Stimulated activated CD8-positive, alpha-beta memory T cell treated with anti-CD3 and anti-CD28 coated beads, Interleukin-15, amount 100 ng/mL, for 24 hours (primary cell): ENCODE measurements around the gene PFN1.
"Not testable (repeated sequence)": the region's sequence is repeated elsewhere in the genome, so short reads cannot be mapped to it uniquely, and the experiment has no call there.

ENCODE experiments used
- DNase-seq: peaks from one replicate; pipeline ENCODE4 v3.0.0-alpha.2; 2020; ENCODE audit warnings: low read depth

The PFN1 gene

DNA sequence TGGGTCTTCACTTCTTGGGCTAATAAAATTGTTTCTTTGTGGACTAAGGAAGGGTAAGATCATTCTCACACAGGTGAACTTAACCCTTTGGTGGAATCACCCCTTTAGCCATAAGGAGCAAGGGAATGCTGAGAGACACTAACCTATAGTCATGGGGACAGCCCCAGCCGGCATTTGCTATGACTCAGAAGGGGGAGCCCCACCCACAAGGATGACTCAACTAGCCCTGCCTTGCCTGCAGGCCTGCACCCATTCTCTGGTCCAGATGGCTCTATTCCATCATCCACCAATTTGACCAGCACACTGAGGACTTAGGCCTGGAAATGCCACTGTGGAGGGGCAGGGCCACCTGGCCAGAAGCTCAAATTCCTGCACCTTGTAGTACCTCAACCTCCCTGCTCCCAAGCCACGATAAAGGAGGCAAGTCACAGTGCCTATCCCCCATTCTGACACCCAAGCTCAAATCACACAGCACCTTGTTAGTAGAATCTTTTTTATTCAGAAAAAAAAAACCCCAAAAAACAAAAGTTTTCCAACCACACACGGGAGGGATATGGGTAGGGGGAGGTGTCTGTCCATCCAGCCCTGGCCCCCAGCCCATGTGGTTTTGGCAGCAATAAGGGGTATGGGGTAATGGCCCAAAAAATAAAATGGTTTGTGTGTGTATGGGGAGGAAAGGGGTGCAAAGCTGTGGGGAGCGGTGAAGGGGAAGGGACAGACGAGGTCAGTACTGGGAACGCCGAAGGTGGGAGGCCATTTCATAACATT lies 3.0 kb downstream of the PFN1 start:
- DNase-seq = peak; percentile 51

GRCh38 chr17:4944554-4945175 lies 3.7 kb downstream of the PFN1 start:
- DNase-seq = no peak

GRCh38 chr17:4944163-4944553 lies 4.2 kb downstream of the PFN1 start:
- DNase-seq = no peak

- no peak for DNase-seq
Measured at GRCh38 chr17:4942760-4943508, 5.4 kb downstream of the PFN1 start.

- no peak for DNase-seq
Measured at GRCh38 chr17:4941319-4941610, 7.1 kb downstream of the PFN1 start.

GRCh38 chr17:4940555-4941318 lies 7.6 kb downstream of the PFN1 start:
- DNase-seq = no peak

GRCh38 chr17:4939796-4940554 lies 8.4 kb downstream of the PFN1 start, which contains the start of the genes RNF167 and SLC25A11:
TSS of gene RNF167 (plus strand) at chr17:4940268. CDS start at chr17:4940910, 642 bp downstream.
TSS of gene SLC25A11 (minus strand) at chr17:4940046. CDS start at chr17:4939910, 136 bp downstream.
- DNase-seq = peak; percentile 78

GRCh38 chr17:4939546-4939795 lies 8.9 kb downstream of the PFN1 start:
- DNase-seq = no peak

DNA sequence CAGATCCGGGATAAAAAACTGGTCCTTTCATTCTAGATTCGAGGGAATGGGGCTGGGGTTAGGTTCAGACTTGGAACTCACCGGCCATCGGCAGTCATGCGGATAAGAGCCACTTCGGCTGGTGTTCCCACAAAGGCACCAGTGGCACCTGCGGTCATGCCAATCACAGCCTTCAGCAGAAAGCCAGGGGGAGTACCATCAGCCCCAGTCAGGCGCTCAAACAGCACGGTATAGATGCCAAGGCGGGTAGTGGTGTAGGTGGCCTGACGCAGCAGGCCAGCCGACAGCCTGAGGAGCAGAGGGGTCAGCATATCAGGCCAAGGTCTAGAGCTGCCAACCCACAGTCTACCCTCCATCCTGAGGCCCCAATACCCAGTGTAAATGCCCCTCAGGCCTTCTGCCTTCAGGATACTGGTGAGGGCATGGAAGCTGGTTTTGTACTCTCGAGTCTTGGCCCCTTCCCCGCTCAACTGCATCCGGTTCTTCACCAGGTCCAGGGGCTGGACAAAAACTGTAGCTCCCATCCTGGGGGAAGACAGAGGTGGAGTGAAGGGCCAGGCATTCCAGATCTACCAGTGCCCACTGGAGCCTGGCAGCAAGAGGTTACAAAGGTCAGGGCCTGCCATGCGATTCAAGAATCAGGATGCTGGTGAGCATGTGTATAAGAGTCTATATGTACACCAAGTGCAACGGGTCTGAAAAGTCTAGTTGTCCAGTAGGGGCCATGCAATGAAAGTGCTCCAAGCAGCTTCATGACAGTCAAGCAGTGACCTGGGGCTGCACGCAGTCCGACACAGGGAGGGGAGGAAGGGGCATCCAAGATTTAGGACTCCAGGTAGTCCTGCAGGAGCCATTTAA lies 9.4 kb downstream of the PFN1 start:
- DNase-seq = no peak

GRCh38 chr17:4938069-4938491 lies 10.2 kb downstream of the PFN1 start:
- DNase-seq = no peak

DNA sequence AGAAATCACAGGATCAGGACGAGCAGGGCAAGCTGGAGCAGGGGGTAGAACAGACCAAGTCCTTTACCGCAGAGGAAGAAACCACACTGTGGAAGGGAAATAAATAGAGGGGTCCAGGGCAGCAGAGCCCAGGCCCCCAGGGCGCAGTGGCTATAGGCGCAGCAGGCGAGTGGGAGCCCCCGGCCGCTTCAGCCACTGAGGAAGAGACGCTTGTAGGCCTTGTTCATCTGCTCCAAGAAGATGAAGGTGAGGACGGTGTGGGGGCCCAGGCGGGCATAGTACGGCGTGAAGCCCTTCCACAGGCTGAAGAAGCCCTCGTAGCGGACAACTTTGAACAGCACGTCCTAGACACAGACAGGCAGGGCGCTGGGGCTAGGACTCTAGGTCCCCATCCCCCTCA lies 10.8 kb downstream of the PFN1 start:
- no peak for DNase-seq

GRCh38 chr17:4936436-4936835 lies 11.9 kb downstream of the PFN1 start:
- DNase-seq = no peak

GRCh38 chr17:4935650-4936049 lies 12.7 kb downstream of the PFN1 start:
- DNase-seq = no peak

DNA sequence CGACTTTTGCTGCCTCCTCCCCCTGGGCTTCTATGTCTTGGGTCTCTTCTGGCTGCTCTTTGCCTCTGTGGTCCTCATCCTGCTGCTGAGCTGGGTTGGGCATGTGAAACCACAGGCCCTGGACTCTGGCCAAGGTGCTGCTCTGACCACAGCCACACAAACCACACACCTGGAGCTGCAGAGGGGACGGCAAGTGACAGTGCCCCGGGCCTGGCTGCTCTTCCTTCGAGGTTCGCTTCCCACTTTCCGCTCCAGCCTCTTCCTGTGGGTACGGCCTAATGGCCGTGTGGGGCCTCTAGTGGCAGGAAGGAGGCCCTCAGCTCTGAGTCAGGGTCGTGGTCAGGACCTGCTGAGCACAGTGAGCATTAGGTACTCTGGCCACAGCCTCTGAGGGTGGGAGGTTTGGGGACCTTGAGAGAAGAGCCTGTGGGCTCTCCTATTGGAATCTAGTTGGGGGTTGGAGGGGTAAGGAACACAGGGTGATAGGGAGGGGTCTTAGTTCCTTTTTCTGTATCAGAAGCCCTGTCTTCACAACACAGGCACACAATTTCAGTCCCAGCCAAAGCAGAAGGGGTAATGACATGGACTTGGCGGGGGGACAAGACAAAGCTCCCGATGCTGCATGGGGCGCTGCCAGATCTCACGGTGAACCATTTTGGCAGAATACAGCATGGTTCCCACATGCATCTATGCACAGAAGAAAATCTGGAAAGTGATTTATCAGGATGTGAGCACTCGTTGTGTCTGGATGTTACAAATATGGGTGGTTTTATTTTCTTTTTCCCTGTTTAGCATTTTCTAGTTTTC lies 14.0 kb downstream of the PFN1 start:
- DNase-seq = no peak

GRCh38 chr17:4933646-4934045 lies 14.7 kb downstream of the PFN1 start:
- no peak for DNase-seq

GRCh38 chr17:4932756-4933155 lies 15.6 kb downstream of the PFN1 start:
- no peak for DNase-seq

GRCh38 chr17:4931963-4932362 lies 16.4 kb downstream of the PFN1 start, which contains the start of gene GP1BA:
TSS of gene GP1BA (plus strand) at chr17:4932277. CDS start at chr17:4932605, 328 bp downstream.
- DNase-seq = no peak

- DNase-seq = no peak
Measured at GRCh38 chr17:4928881-4929280, 19.4 kb downstream of the PFN1 start.

GRCh38 chr17:4926577-4927335 lies 21.6 kb downstream of the PFN1 start:
- DNase-seq = not testable (repeated sequence)
